UCSD-AML1 (cell line): Measurements from ENCODE around the gene DTNA.

Experiments used
- DNase-seq: peaks from one replicate; lab custom pipeline; 2025; ENCODE audit not compliant: unreplicated experiment; lab: John Stamatoyannopoulos, UW

The DTNA gene

GRCh38 chr18:34767601-34768027, 57.5 kb downstream of the DTNA start:
- no peak for DNase-seq

- no peak for DNase-seq
Observed at GRCh38 chr18:34771958-34772357, 61.9 kb downstream of the DTNA start.

- DNase-seq: no peak
Observed at GRCh38 chr18:34772887-34773286, 62.8 kb downstream of the DTNA start.

- no peak for DNase-seq
Observed at GRCh38 chr18:34773378-34773777, 63.3 kb downstream of the DTNA start.

- DNase-seq: no peak
Observed at GRCh38 chr18:34773961-34774766, 64.1 kb downstream of the DTNA start.

- DNase-seq: no peak
Observed at GRCh38 chr18:34775461-34775860, 65.4 kb downstream of the DTNA start.

- DNase-seq: no peak
Observed at GRCh38 chr18:34779112-34779511, 69.0 kb downstream of the DTNA start.

GRCh38 chr18:34780856-34781255, 70.8 kb downstream of the DTNA start:
- no peak for DNase-seq

GRCh38 chr18:34783501-34783900, 73.4 kb downstream of the DTNA start:
- no peak for DNase-seq

- no peak for DNase-seq
Observed at GRCh38 chr18:34786162-34786741, 76.2 kb downstream of the DTNA start.

- no peak for DNase-seq
Observed at GRCh38 chr18:34787931-34788532, 77.9 kb downstream of the DTNA start.

- no peak for DNase-seq
Observed at GRCh38 chr18:34789768-34790344, 79.8 kb downstream of the DTNA start.

GRCh38 chr18:34794348-34794747, 84.2 kb downstream of the DTNA start:
- DNase-seq: no peak

GRCh38 chr18:34795070-34795732, 85.1 kb downstream of the DTNA start:
- no peak for DNase-seq

- DNase-seq: no peak
Observed at GRCh38 chr18:34796035-34796657, 86.0 kb downstream of the DTNA start.

GRCh38 chr18:34799291-34799690, 89.2 kb downstream of the DTNA start:
- DNase-seq: no peak

- no peak for DNase-seq
Observed at GRCh38 chr18:34800381-34800780, 90.3 kb downstream of the DTNA start.

- no peak for DNase-seq
Observed at GRCh38 chr18:34801774-34802173, 91.7 kb downstream of the DTNA start.

GRCh38 chr18:34802959-34803358, 92.9 kb downstream of the DTNA start:
- no peak for DNase-seq

- DNase-seq: no peak
Observed at GRCh38 chr18:34803877-34804400, 93.8 kb downstream of the DTNA start.
